GM12872 (cell line): ENCODE data around the gene CAMK2B.

Source experiments
- TF ChIP-seq, protein P1 (sequence below): IDR thresholded peaks from 3 replicates; pipeline ENCODE4 v1.5.1; 2011; ENCODE audit warnings: low read depth, mild to moderate bottlenecking, low read length, moderate library complexity; ENCODE audit not compliant: insufficient read depth

Gene CAMK2B

GRCh38 chr7:44176486-44176885 is 148.9 kb downstream of the CAMK2B start:
- TF ChIP-seq, protein P1, sequence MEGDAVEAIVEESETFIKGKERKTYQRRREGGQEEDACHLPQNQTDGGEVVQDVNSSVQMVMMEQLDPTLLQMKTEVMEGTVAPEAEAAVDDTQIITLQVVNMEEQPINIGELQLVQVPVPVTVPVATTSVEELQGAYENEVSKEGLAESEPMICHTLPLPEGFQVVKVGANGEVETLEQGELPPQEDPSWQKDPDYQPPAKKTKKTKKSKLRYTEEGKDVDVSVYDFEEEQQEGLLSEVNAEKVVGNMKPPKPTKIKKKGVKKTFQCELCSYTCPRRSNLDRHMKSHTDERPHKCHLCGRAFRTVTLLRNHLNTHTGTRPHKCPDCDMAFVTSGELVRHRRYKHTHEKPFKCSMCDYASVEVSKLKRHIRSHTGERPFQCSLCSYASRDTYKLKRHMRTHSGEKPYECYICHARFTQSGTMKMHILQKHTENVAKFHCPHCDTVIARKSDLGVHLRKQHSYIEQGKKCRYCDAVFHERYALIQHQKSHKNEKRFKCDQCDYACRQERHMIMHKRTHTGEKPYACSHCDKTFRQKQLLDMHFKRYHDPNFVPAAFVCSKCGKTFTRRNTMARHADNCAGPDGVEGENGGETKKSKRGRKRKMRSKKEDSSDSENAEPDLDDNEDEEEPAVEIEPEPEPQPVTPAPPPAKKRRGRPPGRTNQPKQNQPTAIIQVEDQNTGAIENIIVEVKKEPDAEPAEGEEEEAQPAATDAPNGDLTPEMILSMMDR = no peak

DNA sequence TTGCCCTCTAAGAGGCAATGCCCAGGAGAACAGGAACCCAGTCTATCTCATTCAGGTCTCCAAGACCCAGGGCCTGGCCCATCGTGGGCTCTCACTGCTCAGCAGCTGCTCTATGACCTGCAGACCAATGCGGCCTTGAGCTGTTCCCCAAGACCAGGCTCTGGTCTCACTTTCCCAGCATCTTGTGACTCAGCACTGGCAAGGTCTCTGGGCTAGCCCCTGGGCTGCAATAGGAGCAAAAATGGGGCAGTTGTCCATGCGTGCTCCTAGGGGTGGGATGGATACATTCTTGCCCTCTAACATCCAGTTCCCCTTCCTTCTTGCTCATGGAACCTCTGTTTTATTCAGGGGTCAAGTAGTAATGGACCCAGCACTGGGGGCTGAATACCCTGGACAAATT is 149.7 kb downstream of the CAMK2B start:
- TF ChIP-seq, protein P1 = no peak

DNA sequence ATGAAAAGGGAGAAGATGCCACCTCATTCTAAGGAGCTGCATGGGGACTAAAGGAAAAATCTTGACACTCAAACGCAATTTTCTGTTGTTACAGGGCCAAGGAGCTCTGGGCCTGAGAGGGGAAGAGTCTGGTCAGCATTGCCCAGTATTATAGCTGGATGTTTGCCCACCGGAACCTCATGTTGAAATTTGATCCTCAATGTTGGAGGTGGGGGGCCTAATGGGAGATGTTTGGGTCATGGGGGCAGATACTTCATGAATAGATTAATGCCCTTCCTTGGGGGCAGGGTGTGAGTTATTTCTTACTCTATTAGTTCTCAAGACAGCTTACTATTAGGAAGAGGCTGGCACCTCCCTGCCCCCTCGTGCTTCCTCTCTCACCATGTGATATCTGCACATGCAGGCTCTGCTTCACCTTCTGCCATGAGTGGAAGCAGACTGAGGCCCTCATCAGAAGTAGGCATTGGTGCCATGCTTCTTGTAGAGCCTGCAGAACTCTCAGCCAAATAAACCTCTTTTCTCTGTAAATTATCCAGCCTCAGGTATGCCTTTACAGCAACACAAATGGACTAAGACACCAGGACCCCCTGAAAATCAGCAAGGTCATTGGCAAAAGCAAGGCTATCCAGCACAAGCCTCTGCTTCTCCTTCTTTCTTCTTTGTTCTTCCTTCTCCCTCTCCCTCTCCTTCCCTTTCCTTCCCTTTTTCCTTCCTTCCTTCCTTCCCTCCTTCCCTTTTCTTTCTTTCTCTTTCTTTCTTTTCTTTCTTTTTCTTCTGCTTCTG is 151.3 kb downstream of the CAMK2B start:
- TF ChIP-seq, protein P1 = no peak

DNA sequence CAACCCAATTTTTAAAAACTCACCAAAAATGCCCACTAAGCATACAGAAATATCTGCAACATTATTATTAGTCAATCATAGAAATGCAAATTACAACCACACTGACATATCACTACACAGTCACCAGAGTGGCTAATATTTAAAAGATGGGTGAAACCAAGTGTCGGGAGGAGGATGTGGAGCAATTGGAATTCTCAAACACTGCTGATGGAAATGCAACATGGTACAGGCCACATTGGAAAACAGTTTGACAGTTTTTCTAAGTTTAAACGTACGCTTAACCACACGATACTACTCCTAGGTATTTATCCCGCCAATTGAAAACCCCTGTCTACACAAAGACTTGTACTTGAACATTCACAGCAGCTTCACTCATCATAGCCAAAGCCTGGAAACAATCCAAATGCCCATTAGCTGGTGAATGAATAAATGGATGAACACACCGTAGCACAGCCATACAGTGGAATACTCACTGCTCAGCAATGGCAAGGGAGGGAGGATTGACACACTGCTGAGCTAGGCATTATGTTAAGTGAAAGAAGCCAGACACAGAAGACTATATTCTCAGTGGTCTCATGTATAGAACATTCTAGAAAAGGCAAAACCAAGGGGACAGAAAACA is 152.5 kb downstream of the CAMK2B start:
- TF ChIP-seq, protein P1 = no peak

DNA sequence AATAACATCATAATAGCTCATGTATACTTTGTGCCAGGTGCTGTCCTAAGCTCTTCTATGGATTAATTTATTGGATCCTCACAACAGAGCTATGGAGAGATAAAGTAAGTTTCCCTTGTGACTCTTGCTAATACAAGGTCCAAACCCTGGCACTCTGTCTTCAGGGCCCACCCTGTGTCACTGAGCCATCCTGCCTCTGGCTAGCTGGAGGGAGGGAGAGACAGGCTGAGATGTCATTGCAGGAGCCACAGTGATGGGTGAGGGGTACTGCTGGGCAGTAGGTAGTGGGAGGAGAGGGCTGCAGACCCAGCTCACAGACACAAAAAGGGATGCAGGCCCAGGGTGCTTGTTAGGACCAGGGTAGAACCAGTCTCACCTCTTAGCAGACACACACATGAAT is 153.0 kb downstream of the CAMK2B start:
- TF ChIP-seq, protein P1 = no peak

DNA sequence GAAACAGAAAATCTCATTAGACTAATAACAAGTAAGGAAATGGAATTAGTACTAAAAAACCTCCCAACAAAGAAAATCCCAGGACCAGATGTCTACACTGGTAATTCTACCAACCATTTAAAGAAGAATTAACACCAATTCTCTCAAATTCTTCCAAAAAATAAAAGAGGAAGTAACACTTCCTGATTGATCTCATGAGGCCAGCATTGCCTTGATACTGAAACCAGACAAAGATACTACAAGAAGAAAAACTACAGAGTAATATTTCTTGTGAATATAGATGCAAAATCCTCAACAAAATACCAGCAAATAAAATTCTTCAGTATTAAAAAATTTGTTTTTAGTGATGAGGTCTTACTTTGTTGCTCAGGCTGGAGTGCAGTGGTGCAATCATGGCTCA is 157.5 kb downstream of the CAMK2B start:
- TF ChIP-seq, protein P1 = no peak
